GM12872 (cell line): Measurements from ENCODE around the gene PUS7.

Experiments used
- CTCF ChIP-seq: IDR thresholded peaks from 3 replicates; pipeline ENCODE4 v1.5.1; 2011; ENCODE audit warnings: low read depth, mild to moderate bottlenecking, low read length, moderate library complexity; ENCODE audit not compliant: insufficient read depth

Gene PUS7

GRCh38 chr7:105512415-105512814 is 9.7 kb downstream of the PUS7 start:
- TF ChIP-seq CTCF, result no peak

- TF ChIP-seq CTCF, result no peak
Measured at GRCh38 chr7:105502173-105502572, 19.9 kb downstream of the PUS7 start.

DNA sequence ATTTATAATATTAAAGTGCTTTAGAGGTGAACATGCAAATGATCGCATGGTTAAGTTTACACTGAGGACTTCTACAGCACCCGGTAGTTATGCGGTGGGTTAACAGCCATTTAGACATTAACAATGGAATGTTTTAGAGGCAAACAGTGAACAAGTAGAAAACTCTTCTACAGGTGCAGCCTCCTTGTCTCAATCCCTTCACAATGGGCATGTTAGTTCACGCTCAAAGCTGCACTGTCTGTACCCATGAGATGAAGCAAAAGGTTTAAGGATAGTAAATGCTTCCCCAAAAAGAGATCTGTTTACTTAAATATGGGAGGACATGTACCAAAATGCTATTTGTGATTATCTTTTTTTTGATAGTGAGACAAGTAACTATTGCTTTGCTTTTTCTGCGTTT is 25.1 kb downstream of the PUS7 start:
- TF ChIP-seq CTCF, result no peak

DNA sequence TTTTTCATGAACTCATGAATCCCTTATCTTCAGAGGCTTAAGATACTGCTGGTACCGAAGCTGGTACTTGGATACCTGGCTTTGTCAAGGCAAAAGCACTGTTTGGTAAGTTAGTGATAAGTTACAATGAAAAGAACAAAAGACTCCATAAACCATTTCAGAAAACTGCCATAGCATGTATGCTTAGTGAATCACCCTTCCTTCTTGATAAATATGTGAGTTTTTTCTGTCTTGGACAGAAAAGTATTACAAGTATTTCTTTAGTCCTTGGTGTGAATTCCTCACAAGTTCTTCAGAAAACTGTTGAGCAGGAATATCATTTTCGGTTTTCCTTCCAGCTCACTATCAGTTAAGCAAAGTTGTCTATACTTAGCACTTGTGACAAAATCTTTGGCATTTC is 25.6 kb downstream of the PUS7 start:
- TF ChIP-seq CTCF, result no peak

DNA sequence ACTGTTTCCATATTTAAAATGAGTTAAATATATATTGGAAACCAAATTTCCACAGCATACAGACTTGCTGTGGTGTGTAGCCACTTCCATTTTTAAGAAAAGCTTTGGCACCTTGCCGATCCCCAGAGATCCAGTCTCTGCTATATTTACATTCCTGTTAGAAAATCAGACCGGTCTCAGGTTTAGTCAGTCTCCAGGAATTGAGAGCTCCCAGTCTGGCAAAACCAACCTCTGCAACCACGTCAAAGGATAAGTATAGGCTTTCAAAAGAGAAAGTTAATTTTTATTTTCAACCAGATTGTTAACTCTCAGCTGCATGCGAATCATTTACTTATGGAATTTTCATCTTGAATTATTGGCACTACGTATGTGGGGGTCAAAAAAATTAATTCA is 28.2 kb downstream of the PUS7 start:
- no peak for TF ChIP-seq CTCF

GRCh38 chr7:105493196-105493922 is 28.7 kb downstream of the PUS7 start:
- TF ChIP-seq CTCF, result no peak

DNA sequence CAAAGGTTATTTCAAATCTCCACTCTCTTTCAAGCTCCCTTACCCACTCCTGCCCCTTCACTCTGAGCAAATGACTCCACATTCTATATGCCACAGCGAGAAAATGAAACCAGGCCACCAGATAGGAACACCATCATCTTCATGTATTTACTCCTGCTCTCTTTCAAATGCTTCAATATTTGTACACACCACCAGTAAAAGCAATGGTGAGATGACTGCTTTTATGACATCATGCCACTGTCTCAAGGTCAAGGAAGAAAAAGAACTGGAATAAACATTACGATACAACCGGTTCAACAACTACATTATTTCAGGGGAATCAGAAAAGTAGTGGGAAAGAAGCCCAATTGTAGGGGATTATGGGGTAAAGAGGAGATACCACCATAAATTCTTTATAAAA is 32.7 kb downstream of the PUS7 start:
- TF ChIP-seq CTCF, result no peak
